ENCODE data around the gene GNAQ. TPM values are rescaled to one million over a fixed set of nuclear protein-coding genes. Genes with fewer than 3 reads are reported as not detected.

The GNAQ gene
- total RNA-seq, 1 experiment from 2014 or later, result 28.7 TPM

DNA sequence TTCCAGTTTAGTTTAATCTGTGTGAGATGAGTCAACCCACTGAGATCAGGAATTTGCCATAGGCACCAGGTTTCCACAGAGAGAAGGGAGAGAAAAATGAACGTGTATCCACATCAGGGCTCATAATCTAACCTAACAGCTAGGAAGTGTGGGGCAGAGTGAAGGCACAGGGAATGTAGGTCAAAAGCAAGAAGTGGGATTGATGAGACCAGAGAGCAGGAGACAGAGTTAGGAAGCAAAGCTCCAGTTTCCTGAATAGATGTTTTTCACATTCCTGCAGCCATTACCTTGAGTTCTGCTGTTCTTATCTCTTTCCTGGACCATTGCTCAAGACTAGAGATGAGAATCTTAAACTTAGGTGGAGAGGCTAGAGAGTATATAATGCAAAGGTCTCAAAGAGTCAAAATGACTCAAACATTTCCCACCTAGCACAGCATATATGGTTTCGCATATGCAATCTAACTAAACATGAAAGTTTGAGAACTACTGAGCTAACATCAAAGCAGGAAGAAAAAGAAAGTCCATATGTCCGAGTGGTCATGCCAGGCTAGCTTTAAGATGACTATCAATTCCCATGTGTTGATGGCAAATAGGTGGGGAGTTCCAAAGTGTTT is 41.1 kb upstream of the GNAQ start:
- ChIA-PET CTCF (interaction anchor here (0.6 kb wide), 1 partner anchor 903 kb away, joined by 3 read pairs; no protein-coding TSS in a partner anchor), POLR2A (no interaction called here), RAD21 (ENCODE audit: low non-redundant PET in 1 of 2, low total read pairs in 2 of 2, uncharacterized antibody in 2 of 2, unreplicated experiment in 2 of 2) (no interaction called here)
- no peak overlapping the region for H3K9ac ChIP-seq (ENCODE audit: low read length)
- H4K20me1 ChIP-seq (ENCODE audit: insufficient read depth), result no peaks in the 10 kb centered on the region
- H3K9me2 ChIP-seq (ENCODE audit: insufficient read depth), result no peaks in the 10 kb centered on the region
- no peaks in the 10 kb centered on the region for H3K9me3 ChIP-seq (ENCODE audit: control insufficient read depth in 1 of 2, insufficient read depth in 1 of 2, low read depth in 1 of 2, low read length in 2 of 2)
- TF ChIP-seq ZNF274 (IDR thresholded peaks at IDR 0.05; ENCODE audit: low read depth, low read length) (no peak), ZFX (IDR thresholded peaks at IDR 0.05) (no peak), JUND (IDR thresholded peaks at IDR 0.05) (no peak), SP1 (IDR thresholded peaks at IDR 0.05; ENCODE audit: low read depth) (no peak), FOSL1 (IDR thresholded peaks at IDR 0.05; ENCODE audit: low read depth) (no peak), ELF1 (IDR thresholded peaks at IDR 0.05; ENCODE audit: borderline replicate concordance, low read depth) (no peak), CBX3 (IDR thresholded peaks at IDR 0.05; ENCODE audit: low read depth) (no peak), POLR2AphosphoS5 (IDR thresholded peaks at IDR 0.05; ENCODE audit: low read depth, low read length) (no peak)
- TF ChIP-seq, protein P1, sequence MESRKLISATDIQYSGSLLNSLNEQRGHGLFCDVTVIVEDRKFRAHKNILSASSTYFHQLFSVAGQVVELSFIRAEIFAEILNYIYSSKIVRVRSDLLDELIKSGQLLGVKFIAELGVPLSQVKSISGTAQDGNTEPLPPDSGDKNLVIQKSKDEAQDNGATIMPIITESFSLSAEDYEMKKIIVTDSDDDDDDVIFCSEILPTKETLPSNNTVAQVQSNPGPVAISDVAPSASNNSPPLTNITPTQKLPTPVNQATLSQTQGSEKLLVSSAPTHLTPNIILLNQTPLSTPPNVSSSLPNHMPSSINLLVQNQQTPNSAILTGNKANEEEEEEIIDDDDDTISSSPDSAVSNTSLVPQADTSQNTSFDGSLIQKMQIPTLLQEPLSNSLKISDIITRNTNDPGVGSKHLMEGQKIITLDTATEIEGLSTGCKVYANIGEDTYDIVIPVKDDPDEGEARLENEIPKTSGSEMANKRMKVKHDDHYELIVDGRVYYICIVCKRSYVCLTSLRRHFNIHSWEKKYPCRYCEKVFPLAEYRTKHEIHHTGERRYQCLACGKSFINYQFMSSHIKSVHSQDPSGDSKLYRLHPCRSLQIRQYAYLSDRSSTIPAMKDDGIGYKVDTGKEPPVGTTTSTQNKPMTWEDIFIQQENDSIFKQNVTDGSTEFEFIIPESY (IDR thresholded peaks at IDR 0.05; ENCODE audit: extremely low read depth, insufficient replicate concordance, low read length), result no peak
- TF ChIP-seq, protein P2, sequence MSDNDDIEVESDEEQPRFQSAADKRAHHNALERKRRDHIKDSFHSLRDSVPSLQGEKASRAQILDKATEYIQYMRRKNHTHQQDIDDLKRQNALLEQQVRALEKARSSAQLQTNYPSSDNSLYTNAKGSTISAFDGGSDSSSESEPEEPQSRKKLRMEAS (IDR thresholded peaks at IDR 0.05), result no peak
- TF ChIP-seq, protein P3, sequence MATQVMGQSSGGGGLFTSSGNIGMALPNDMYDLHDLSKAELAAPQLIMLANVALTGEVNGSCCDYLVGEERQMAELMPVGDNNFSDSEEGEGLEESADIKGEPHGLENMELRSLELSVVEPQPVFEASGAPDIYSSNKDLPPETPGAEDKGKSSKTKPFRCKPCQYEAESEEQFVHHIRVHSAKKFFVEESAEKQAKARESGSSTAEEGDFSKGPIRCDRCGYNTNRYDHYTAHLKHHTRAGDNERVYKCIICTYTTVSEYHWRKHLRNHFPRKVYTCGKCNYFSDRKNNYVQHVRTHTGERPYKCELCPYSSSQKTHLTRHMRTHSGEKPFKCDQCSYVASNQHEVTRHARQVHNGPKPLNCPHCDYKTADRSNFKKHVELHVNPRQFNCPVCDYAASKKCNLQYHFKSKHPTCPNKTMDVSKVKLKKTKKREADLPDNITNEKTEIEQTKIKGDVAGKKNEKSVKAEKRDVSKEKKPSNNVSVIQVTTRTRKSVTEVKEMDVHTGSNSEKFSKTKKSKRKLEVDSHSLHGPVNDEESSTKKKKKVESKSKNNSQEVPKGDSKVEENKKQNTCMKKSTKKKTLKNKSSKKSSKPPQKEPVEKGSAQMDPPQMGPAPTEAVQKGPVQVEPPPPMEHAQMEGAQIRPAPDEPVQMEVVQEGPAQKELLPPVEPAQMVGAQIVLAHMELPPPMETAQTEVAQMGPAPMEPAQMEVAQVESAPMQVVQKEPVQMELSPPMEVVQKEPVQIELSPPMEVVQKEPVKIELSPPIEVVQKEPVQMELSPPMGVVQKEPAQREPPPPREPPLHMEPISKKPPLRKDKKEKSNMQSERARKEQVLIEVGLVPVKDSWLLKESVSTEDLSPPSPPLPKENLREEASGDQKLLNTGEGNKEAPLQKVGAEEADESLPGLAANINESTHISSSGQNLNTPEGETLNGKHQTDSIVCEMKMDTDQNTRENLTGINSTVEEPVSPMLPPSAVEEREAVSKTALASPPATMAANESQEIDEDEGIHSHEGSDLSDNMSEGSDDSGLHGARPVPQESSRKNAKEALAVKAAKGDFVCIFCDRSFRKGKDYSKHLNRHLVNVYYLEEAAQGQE (IDR thresholded peaks at IDR 0.05; ENCODE audit: low read depth), result no peak
- no TSS peak for BruUV-seq (replicated peaks)
- H3K4me3 ChIP-seq (replicated peaks in 1 of 2; ENCODE audit: low read depth in 1 of 2, low read length in 2 of 2), result no peak overlapping the region
- DNase-seq (ENCODE audit: low read depth, low spot score) (no peak), ATAC-seq (no peak)
- 0 out of 2 replicates have a peak, but pooled peaks cover 4% of the 10 kb centered on the region for H3K27me3 ChIP-seq (ENCODE audit: insufficient read depth, low read length)
- H2AFZ ChIP-seq (ENCODE audit: low read depth, low read length, poor library complexity, severe bottlenecking), result no peak overlapping the region
- no peaks in the 10 kb centered on the region for H3K79me2 ChIP-seq (ENCODE audit: insufficient read depth, low read length)
- H3K4me1 ChIP-seq (ENCODE audit: control insufficient read depth in 1 of 2, insufficient read depth in 2 of 2, low read length in 2 of 2), result no peaks in the 10 kb centered on the region
- no peaks in the 10 kb centered on the region for H3K36me3 ChIP-seq (ENCODE audit: control insufficient read depth in 1 of 2, insufficient read depth in 2 of 2, low read length in 2 of 2)
- intact Hi-C loops (cut with micrococcal nuclease), result no loop called here
- H3K4me2 ChIP-seq (ENCODE audit: low read length), result no peak overlapping the region
- no peak overlapping the region for H3K27ac ChIP-seq (ENCODE audit: low read depth, low read length)
